MV-4-11 (cell line): ENCODE data around the gene HEXIM1.

Source experiments
- DNase-seq: peaks from one replicate; lab custom pipeline; 2025; lab: John Stamatoyannopoulos, UW

HEXIM1 gene, protein sequence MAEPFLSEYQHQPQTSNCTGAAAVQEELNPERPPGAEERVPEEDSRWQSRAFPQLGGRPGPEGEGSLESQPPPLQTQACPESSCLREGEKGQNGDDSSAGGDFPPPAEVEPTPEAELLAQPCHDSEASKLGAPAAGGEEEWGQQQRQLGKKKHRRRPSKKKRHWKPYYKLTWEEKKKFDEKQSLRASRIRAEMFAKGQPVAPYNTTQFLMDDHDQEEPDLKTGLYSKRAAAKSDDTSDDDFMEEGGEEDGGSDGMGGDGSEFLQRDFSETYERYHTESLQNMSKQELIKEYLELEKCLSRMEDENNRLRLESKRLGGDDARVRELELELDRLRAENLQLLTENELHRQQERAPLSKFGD

DNA sequence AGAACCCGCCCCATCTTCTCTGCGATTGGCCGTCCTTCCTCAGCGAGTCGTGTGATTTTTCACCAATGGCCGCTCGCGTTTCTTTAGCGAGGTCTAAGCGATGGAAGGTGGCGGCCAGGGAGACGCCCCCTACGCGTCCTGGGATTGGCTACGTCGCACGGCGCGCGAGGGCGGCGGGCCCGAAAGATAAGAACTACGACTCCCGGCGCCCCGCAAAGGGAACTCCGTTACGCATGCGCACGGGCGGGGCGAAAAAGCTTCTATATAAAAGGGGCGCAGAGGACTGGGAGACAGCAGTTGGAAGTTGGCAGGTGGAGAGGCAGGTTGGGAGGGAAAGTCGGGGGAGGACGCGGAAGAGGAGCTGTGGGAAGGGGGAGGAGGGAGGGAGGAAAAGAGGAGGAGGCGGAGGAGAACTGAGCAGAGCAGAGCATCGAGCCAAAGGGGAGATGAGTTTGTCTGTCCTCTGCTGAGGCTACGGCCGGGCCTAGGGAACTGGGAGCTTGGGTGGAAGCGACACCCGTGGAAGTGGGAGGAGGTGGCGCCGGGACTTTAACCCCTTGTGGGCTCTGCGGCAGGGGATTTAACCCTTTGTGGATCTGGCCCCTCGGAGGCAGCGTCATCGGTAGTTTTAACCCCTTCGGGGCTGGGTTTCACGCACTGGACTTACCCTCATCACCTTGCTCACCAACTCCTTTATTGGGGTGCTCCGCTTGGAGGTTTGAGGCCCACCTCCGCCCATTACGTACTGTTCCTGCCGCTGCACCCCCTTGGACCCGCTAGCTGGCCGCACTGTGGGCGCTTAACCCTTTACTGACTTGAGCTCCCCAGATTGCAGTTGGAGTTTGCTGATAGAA is at the start of gene HEXIM1:
Gene HEXIM1, plus strand, starts transcription at position 293 of the 854 bp plus-strand sequence. CDS start 716 bp downstream, outside the sequence.
- peak; percentile 99 for DNase-seq

DNA sequence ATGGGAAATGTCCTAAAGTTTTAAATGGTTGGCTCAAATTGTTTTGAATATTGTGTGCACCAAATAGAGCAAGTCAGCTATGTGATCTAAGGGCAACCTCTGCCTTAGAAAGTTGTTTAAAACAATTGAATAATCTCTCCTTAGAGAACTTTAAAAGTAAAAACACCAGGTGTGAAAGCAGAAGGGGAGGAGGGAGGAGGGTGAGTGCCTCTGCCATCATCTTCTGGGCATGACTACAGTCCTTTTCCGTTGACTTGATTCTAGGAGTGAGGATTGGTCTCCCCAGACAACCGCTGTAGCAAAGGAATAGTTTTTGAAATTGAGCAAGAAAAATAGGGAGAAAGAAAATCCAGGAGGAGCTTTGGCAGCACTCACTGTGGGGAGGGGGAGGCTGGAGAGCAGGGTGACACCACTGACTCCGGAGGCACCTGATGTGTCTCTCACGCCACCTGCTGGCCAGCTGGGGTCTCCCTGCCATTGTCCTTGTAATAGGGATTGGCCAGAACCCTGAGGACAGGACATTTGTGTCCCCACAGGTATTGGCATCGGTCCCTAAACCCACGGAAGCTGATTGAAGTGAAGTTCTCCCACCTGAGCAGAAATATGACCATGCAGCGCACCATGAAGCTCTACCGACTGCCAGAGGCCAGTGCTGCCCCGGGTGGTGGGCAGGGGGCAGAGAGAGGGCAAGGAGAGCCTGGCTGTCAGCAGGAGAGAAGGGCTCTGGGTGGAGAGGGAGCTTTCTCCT is 49.2 kb upstream of the HEXIM1 start:
- peak; percentile 53 for DNase-seq

DNA sequence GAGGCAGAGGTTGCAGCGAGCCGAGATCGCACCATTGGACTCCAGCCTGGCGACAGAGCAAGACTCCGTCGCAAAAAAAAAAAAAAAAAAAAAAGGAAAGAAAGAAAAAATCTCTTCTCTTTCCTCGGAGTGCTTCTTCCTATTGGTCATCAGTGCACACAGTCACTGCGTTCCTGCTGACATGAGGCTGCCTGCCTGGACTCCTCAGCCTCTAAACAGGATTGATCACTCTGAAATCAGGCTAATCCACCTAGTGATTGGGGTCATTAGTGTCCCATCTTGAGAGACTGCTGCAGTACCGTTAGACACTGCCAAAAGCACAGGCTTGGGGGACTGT is 46.8 kb upstream of the HEXIM1 start:
- no peak for DNase-seq

DNA sequence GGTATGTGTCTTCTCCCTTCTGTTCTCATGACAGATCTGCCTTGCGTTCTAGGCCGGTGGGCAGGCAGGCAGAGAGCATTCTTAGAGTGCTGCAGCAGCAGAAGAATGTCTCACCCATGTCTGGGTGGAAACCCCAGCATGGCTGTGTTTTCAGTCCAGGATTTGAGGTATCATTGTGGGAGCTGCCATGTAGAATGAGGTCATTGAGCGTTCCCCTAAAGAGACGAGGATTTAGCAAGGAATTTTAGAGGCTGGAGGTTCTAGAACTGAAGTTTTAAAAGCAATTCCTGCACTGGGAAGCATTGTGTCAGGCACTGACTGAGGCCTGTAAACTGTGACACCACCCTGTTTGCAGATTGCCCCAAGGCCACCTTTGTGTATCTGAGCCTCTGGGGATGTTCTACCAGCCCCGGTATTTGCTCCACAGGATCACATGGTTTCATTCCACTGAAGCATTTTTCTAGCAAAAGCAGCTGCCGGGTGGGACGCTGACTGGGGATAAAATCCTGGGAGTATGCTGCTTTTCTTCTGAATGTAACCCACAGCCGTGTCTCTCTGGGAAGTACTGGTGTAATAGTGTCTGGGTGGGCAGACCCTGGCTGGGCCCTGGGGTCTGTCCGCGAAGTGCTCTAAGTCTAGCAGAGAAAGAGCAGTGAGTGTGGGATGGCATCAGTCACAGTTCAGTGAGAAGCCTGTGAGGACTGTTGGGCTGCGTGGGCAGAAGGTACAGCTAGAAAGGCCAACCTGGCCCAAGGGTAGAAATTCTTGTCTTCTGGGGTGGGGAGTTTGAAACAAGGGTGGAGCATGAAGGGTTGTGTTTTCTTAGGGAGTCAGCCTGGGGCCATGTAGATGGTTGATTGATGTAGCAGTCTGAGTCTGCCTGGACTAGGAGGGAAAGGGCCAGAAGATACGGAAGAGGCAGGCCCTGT is 46.1 kb upstream of the HEXIM1 start:
- DNase-seq, result no peak

DNA sequence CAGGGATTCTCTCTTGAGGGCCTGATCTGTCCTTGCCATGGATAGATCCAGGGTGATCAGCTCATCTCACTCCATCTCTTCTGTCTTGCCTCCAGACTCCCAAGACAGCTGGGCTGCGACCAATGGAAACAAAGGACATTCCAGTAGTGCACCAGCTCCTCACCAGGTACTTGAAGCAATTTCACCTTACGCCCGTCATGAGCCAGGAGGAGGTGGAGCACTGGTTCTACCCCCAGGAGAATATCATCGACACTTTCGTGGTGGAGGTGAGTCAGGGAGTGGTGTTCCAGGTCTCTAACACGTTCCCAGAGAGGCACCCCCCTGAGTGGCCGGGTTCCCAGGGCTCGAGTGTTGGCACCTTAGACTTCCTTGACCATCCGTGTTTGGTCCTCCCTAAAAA is 45.4 kb upstream of the HEXIM1 start:
- no peak for DNase-seq

DNA sequence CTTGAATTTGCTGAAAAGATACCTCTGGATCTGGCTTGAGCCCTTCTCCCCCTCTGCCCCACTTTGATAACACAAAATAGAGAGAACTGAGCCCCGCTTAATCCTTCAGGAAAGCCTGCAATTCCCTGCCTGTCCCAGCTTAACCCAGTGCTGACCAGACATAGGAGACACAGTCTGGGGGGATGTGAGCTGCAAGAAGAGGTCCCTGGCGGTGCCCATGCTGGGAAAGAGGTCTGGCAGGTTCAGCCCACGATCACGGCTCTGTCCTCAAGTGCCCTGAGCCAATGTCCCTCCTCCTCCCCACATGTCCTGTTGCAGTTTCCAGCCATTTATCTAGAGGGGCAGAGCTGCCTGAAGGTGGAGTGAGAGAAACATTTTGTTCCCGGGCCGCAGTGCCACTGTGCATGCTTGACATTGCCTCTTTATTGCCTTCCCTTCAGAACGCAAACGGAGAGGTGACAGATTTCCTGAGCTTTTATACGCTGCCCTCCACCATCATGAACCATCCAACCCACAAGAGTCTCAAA is 44.9 kb upstream of the HEXIM1 start:
- no peak for DNase-seq

DNA sequence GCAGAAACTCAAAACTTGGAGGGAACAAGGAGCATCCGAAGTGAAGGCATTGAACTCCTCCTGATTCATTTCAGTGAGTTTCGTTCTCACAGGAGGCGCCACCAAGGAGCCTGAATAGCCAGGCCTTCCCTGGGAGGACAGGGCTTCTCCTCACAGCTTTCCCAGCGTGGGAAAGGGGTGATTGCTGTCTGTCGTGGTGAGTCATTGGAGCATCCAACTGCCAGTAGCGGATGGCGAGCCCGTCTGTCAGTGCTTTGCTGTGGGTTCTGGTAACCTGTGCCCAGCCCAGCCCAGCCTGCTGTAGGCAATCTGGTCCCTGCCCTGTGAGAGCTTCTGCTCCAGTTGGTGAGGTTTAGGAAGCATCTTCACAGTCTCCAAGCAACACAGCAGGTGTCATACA is 44.2 kb upstream of the HEXIM1 start:
- DNase-seq, result no peak

DNA sequence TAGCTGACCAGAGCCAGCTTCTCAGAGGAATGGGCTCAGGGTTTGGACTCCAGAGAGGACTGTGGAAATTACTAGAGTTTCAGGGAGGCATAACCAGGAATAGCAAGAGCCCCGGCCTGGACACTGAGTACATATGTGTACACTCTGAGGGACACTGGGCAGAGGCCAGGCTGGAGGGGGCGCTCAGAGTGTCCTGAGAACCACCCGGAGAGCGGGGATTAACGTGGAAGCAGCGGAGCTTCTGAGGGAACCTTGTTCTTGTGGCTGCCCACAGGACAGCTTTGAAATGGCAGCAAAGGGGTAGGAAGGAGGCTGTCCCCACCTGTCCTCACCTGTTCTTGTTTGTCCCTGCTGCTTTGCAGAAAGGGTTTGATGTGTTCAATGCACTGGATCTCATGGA is 43.8 kb upstream of the HEXIM1 start:
- no peak for DNase-seq

DNA sequence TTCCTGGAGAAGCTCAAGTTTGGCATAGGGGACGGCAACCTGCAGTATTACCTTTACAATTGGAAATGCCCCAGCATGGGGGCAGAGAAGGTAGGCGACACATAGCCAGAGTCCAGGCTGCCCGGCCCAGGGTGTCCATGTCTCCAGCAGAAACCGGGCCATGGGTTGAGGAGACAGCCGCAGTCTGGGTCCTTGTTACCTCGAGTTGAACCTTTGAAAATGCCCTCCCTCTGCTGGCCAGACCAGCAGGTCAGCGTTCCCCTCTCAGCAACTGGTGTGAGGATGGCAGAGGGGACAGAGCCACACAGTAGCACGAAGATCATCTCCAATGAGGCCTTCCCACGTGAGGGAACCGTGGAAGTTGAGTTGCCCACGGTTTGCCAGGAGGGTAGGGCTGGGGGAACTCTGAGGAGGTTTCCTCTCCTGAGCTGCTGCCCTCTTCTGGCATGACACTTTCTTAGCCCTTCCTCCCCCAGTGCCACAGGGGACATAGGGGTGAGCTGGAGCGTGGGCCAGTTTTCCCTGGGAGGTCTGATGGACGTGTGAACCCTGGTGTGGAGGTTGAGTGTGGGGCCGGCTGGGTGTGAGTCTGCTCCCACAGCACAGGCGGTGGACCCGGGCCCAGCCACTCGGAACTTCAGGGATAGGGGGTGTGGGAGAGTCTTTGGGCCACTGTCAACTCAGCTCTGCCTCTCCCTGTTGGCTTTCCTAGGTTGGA is 43.2 kb upstream of the HEXIM1 start:
- DNase-seq, result no peak

DNA sequence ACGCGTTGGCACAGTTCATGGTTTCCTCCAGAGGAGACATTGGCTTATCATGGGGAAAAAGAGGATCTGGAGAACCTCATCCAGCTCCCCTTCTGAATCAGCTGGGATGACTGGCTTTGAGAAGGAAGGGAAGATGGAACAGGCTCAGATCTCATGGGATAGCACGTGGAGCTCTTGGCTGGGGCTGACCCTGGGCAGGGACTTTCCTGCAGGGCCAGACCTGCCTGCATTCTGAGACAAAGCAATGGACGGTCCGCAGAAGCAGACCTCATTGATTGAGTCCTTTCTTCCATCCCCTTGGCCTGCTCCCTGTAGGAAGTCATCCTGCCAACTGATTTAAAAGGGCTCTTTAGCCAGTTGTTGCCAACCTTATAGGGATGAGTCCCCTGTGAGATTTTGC is 42.2 kb upstream of the HEXIM1 start:
- DNase-seq, result no peak

DNA sequence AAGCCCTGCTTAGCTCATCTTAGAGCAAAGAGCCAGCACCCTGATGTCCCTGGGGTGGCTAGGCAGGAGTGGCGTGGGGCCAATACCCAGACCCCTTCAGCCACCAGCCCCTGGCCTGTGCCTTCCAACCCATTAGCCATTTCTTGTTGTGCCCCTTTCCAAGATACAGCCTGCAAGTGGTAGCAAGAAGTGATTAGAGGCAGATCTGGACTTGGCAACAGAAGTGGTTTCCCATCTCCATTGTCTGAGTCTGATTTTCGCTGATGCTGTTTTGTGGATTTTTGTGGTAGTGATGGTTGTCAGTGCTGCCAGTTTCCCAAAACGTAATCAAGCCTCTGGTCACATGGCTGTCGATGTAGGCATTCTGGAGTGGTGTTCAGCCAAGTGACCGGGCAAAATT is 41.7 kb upstream of the HEXIM1 start:
- no peak for DNase-seq

DNA sequence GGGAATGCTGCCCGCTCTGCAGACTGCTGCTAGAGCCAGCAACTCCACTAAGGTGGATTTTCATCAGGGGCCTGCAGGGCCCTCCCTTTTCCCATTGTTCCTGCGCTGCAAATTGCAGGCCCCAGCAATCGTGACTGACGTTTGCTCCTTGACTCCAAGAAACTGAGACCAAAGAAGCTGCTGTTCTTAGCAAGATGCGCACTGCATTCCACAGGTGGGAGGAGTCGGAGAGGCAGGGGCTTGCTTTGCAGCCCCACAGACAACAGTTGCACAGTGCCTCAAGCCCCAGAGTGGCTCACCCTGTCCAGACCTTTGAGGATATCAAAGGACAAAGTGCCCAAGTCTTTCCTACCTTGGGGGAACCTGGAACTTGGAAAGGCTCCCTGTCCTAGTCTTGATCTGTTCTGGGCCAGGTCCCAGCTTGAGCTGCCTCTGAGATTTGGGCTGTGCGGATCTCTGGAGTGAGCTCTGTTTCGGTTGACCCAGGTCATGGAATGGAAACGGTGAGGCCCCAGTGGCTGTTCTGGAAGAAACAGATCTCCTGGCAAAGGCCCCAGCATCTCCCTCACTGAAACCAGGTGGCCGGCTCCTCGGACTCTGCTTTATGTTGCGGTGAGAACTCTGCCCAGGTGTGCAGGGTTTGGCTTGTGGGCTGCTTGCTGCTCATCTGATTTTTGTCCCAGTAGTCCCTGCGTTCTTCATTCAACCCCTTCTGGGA is 40.8 kb upstream of the HEXIM1 start:
- no peak for DNase-seq

DNA sequence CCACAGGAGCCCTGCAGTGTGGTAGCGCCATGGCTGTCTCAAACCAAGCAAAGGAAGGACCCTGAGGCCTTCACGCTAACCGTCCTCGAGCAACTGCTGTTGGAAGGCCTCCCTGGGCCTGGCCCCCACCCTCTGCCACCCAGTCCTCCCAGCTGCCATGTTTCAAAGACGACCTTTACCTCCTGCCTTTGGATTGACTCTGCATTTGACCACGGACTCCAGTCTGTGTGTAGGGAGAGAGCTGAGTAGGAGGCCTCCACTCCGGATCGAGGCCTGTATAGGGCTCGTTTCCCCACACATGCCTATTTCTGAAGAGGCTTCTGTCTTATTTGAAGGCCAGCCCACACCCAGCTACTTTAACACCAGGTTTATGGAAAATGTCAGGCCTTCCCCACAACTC is 40.2 kb upstream of the HEXIM1 start:
- DNase-seq, result no peak

DNA sequence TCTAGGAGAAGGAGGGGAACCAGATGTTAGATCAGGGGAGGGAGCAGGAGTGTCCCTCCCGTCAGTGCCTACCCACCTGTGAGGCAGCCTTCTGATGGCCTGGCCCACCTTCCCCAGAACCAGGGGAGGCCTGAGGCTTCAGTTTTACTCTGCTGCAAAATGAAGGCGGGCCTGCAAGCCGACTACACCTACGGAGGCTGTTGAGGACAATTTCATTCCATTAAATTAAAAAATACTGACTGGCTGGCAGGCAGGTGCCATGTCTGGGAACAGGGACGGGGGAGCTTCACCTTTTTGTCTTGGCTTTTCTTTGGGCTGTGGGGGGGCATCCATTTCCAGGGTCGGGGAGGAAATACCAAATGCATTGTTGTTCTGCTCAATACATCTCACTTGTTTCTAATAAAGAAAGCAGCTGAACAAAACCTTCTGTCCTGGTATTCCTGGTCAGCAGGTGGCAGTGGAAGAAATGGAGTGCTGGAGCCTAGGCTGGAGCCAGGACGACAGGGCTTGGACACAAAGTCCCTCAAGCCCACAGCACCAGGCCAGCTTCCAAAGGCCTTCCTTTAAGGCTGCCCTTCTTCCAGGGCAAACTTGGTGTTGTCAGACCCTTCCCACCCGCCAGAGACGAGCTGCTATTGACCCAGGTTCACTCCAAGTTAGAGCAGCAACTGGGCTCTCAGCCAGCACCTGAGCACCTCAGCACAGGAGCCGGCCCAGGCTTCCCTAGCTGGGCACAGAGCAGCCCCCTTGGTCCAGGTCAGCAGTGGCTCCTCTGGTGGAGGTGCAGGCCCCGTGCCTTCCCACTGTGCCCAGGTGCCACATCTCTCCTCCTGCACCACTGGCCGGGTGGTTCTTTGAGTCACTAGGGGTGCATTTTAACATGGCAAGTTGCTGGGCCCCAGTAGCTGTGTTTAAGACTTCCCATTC is 39.4 kb upstream of the HEXIM1 start:
- DNase-seq, result no peak

DNA sequence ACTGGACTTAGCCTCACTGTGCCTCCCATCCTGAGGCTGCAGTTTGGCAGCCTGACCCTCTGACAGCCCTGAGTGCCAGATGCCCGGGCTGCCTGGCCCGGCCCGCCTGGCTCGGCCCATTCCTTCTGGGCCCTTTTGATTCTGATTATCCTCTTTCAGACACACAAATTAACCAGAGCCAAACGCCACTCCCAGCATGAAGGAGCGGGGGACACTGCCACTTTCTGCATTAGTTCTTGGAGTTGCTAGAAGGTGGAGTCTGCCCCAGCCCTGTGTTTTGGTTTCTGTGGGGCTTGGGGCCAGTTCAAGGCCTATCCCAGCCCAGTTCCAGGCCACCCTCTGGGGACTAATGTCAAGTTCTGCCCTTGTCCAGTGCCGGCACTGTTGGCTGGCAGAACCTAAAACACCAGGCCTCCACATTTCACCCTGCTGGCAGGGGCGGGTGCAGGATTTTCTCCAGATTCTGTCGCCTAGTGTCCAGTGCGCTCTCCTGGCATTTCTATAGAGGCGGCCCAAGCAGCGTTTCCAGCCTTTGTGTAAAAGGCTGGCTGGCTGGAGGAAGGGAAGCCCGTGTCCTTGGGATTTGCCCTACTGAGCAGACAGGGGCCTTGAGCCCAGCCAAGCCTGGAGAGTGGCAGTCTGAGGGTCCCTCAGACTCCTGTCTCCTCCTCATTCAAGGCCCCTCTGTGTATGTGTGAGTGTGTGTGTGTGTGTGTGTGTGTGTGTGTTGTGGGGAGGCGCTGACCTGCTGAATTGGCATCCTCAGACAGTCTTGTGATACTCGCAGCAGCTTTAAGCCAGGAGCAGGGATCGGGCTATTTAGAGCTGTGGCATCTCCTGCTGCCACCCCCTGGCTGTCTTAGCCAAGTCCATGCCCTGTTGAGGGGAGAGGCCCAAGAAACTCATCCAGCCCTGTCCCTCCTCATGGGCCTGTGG is 37.3 kb upstream of the HEXIM1 start:
- DNase-seq, result no peak

DNA sequence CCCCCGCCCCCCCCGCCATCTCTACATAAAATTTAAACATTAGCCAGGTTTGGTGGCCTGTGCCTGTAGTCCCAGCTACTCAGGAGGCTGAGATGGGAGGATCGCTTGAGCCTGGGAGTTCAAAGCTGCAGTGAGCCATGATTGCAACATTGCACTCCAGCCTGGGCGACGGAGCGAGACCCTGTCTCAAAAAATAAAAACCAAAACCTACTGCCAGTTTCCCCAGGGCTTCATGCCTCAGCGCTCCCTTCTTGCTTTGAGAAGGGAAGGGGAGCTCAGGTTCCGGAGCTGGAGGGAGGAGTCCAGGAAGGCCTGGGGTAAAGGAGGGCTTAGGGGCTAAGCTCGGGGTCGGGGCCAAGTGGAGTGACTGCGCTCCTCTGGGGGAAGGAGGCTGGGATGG is 36.4 kb upstream of the HEXIM1 start:
- DNase-seq, result no peak

DNA sequence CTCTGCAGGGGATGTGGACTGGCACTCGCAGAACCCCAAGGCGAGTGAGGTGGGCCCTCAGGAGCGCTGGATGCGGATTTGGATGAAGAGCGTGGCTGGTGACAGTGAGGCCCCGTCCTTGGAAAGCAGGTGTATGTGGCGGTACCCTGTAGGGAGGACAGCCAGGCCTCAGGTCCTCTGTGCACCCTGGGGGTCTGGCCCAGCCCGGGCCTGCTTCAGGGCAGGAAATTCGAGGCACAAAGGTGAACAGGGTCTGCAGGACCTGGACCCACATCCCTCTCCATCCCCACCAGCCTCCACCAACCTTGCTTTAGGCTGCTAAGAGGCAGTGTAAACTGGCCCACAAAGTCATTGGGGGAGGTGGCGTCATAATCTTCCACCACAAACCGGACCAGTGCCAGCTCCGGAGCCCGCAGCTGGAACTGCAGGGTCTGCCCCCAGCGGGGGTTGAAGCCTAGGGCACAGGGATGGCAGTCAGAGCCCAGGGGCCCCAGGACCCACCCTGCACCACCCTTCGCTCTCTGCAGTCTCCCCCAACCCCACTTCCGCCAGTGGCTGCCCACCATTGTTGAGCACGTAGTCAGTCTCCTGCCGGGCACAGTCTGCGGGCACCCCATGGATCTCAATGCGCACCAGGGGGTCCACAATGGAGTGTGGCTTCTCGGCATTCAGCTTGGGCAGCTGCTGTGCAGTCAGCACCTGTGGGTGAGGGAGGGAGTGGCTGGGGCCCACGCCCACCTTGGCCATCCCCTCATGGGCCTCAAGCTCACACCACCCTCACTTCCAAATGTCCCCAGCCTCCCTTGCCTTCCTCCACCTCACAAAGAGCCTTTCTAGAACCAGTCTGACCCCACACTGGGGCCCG is 35.5 kb upstream of the HEXIM1 start:
- no peak for DNase-seq
